ENCODE data around the gene SPTBN1. TPM values are rescaled to one million over a fixed set of nuclear protein-coding genes. Genes with fewer than 3 reads are reported as not detected.

Gene SPTBN1
- total and polyA plus RNA-seq, 2 of the 13 experiments (the other 11 are each of a cell fraction or from before 2014, with no cell fraction given) = 123 to 299 TPM

DNA sequence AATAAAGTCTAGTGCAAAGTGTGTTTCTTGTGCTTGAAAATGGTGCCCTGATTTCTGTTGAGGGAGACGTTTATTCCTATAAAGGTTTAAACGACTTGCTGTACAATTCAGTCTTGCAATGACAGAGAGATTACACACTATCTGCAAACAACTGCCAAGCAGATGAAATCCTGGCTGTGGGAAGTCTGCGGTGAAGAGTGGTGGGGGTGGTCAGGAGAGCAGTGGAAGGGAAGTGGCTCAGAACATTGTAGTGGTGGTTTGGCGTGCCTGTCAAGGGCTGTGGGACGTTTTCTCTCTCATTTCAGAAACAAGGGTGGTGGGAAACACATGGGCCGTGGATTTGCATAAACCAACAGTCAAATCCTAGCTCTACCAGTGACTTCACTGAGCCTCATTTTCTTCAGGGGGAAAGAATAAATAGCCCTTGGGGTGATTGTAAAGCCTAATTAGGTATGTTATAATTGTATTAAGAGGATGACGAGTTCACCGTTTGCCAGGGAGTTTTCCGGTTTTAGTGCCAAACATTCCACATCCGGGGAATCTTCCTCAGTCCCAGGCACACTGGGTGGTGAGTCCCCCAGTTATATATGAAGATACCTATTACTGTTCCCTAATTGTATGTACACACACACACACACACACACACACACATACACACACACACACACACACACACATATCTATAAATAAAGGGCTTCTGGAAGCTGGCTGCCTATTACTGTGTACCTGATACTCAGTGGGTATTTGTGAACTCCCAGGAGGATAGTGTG lies 115.0 kb downstream of the SPTBN1 start (continued):
- TF ChIP-seq THAP11 (CRISPR knock-in tag; IDR thresholded peaks at IDR 0.05) (peak; percentile 30), FOXA3 (CRISPR knock-in tag; IDR thresholded peaks at IDR 0.05) (peak; percentile 45), KDM4B (CRISPR knock-in tag; IDR thresholded peaks at IDR 0.05) (peak; percentile 38; the same call in 1 of the 2 replicates), KLF16 (CRISPR knock-in tag; IDR thresholded peaks at IDR 0.05) (no peak), PHB2 (IDR thresholded peaks at IDR 0.05; ENCODE audit: partially characterized antibody) (no peak), HHEX (CRISPR knock-in tag; IDR thresholded peaks at IDR 0.05) (no peak), TCF7 (IDR thresholded peaks at IDR 0.05; ENCODE audit: low read depth) (no peak), ZNF124 (CRISPR knock-in tag; IDR thresholded peaks at IDR 0.05) (no peak), RNF2 (conservative IDR thresholded peaks at IDR 0.05; ENCODE audit: low read depth) (no peak), ETV5 (CRISPR knock-in tag; IDR thresholded peaks at IDR 0.05; ENCODE audit: borderline replicate concordance) (peak; percentile 25; the same call in 1 of the 2 replicates), SOX5 (CRISPR knock-in tag; IDR thresholded peaks at IDR 0.05; ENCODE audit: borderline replicate concordance) (peak; percentile 32; the same call in 1 of the 2 replicates), ZNF24 (IDR thresholded peaks at IDR 0.05) (no peak; the same call in 1 of the 2 replicates), TEAD3 (CRISPR knock-in tag; optimal IDR thresholded peaks at IDR 0.05; ENCODE audit: borderline replicate concordance) (peak; percentile 26), ZC3H4 (CRISPR knock-in tag; IDR thresholded peaks at IDR 0.05; ENCODE audit: borderline replicate concordance) (no peak), PITX1 (CRISPR knock-in tag; IDR thresholded peaks at IDR 0.05) (no peak), NBN (conservative IDR thresholded peaks at IDR 0.05) (no peak), KLF11 (CRISPR knock-in tag; IDR thresholded peaks at IDR 0.05) (no peak; the same call in 1 of the 2 replicates)
- TF ChIP-seq, protein P1, sequence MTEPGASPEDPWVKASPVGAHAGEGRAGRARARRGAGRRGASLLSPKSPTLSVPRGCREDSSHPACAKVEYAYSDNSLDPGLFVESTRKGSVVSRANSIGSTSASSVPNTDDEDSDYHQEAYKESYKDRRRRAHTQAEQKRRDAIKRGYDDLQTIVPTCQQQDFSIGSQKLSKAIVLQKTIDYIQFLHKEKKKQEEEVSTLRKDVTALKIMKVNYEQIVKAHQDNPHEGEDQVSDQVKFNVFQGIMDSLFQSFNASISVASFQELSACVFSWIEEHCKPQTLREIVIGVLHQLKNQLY (CRISPR knock-in tag; IDR thresholded peaks at IDR 0.05) = peak; percentile 1; the same call in 1 of the 2 replicates
- TF ChIP-seq, protein P2, sequence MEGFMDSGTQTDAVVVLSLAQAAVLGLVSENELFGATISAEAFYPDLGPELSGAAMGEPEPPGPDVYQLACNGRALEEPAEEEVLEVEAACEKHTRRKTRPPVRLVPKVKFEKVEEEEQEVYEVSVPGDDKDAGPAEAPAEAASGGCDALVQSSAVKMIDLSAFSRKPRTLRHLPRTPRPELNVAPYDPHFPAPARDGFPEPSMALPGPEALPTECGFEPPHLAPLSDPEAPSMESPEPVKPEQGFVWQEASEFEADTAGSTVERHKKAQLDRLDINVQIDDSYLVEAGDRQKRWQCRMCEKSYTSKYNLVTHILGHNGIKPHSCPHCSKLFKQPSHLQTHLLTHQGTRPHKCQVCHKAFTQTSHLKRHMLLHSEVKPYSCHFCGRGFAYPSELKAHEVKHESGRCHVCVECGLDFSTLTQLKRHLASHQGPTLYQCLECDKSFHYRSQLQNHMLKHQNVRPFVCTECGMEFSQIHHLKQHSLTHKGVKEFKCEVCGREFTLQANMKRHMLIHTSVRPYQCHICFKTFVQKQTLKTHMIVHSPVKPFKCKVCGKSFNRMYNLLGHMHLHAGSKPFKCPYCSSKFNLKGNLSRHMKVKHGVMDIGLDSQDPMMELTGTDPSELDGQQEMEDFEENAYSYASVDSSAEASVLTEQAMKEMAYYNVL (CRISPR knock-in tag; IDR thresholded peaks at IDR 0.05; ENCODE audit: borderline replicate concordance) = 0 out of 2 replicates have a peak, but pooled peaks have one; percentile 17
- TF ChIP-seq, protein P3, sequence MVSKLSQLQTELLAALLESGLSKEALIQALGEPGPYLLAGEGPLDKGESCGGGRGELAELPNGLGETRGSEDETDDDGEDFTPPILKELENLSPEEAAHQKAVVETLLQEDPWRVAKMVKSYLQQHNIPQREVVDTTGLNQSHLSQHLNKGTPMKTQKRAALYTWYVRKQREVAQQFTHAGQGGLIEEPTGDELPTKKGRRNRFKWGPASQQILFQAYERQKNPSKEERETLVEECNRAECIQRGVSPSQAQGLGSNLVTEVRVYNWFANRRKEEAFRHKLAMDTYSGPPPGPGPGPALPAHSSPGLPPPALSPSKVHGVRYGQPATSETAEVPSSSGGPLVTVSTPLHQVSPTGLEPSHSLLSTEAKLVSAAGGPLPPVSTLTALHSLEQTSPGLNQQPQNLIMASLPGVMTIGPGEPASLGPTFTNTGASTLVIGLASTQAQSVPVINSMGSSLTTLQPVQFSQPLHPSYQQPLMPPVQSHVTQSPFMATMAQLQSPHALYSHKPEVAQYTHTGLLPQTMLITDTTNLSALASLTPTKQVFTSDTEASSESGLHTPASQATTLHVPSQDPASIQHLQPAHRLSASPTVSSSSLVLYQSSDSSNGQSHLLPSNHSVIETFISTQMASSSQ (IDR thresholded peaks at IDR 0.05; ENCODE audit: low read depth) = no peak
- TF ChIP-seq, protein P3 (CRISPR knock-in tag; IDR thresholded peaks at IDR 0.05; ENCODE audit: borderline replicate concordance) = no peak
- TF ChIP-seq, protein P4, sequence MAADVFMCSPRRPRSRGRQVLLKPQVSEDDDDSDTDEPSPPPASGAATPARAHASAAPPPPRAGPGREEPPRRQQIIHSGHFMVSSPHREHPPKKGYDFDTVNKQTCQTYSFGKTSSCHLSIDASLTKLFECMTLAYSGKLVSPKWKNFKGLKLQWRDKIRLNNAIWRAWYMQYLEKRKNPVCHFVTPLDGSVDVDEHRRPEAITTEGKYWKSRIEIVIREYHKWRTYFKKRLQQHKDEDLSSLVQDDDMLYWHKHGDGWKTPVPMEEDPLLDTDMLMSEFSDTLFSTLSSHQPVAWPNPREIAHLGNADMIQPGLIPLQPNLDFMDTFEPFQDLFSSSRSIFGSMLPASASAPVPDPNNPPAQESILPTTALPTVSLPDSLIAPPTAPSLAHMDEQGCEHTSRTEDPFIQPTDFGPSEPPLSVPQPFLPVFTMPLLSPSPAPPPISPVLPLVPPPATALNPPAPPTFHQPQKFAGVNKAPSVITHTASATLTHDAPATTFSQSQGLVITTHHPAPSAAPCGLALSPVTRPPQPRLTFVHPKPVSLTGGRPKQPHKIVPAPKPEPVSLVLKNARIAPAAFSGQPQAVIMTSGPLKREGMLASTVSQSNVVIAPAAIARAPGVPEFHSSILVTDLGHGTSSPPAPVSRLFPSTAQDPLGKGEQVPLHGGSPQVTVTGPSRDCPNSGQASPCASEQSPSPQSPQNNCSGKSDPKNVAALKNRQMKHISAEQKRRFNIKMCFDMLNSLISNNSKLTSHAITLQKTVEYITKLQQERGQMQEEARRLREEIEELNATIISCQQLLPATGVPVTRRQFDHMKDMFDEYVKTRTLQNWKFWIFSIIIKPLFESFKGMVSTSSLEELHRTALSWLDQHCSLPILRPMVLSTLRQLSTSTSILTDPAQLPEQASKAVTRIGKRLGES (CRISPR knock-in tag; IDR thresholded peaks at IDR 0.05; ENCODE audit: borderline replicate concordance) = no peak
